ENCODE data around the gene ZNF268. TPM values are rescaled to one million over a fixed set of nuclear protein-coding genes. Genes with fewer than 3 reads are reported as not detected.

ZNF268 gene
- total and polyA plus RNA-seq, 2 of the 13 experiments (the other 11 are each of a cell fraction or from before 2014, with no cell fraction given) = 7.6 to 31.3 TPM

DNA sequence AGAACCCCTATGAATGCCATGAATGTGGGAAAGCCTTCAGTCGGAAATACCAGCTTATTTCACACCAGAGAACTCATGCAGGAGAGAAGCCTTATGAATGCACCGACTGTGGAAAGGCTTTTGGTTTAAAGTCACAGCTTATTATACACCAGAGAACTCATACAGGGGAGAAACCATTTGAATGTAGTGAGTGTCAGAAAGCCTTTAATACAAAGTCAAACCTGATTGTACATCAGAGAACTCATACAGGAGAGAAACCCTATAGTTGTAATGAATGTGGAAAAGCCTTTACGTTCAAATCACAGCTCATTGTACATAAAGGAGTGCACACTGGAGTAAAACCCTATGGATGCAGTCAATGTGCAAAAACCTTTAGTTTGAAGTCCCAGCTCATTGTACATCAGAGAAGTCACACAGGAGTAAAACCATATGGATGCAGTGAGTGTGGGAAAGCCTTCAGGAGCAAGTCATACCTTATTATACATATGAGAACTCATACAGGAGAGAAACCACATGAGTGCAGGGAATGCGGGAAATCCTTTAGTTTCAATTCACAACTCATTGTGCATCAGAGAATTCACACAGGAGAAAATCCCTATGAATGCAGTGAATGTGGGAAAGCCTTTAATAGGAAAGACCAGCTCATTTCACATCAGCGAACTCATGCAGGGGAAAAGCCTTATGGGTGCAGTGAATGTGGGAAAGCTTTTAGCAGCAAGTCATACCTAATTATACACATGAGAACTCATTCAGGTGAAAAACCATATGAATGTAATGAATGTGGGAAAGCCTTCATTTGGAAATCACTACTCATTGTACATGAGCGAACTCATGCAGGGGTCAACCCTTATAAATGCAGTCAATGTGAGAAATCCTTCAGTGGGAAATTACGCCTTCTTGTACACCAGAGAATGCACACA, 22.3 kb downstream of the ZNF268 start (continued):
- TF ChIP-seq, protein P1, sequence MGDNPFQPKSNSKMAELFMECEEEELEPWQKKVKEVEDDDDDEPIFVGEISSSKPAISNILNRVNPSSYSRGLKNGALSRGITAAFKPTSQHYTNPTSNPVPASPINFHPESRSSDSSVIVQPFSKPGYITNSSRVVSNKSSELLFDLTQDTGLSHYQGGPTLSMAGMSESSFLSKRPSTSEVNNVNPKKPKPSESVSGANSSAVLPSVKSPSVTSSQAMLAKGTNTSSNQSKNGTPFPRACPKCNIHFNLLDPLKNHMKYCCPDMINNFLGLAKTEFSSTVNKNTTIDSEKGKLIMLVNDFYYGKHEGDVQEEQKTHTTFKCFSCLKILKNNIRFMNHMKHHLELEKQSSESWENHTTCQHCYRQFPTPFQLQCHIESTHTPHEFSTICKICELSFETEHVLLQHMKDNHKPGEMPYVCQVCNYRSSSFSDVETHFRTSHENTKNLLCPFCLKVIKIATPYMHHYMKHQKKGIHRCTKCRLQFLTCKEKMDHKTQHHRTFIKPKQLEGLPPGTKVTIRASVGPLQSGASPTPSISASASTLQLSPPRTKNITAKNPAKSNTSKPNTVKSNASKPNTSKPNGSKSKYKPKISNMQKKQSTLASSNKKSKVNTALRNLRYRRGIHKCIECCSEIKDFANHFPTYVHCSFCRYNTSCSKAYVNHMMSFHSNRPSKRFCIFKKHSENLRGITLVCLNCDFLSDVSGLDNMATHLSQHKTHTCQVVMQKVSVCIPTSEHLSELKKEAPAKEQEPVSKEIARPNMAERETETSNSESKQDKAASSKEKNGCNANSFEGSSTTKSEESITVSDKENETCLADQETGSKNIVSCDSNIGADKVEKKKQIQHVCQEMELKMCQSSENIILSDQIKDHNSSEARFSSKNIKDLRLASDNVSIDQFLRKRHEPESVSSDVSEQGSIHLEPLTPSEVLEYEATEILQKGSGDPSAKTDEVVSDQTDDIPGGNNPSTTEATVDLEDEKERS (CRISPR knock-in tag; IDR thresholded peaks at IDR 0.05) = peak; percentile 57; the same call in 1 of the 2 replicates
- TF ChIP-seq ZNF234 (CRISPR knock-in tag; conservative IDR thresholded peaks at IDR 0.05) (no peak), FOXC1 (CRISPR knock-in tag; IDR thresholded peaks at IDR 0.05; ENCODE audit: borderline replicate concordance) (no peak), FOXA1 (IDR thresholded peaks at IDR 0.05) (no peak), FOXA1 (CRISPR knock-in tag; IDR thresholded peaks at IDR 0.05) (no peak), SETDB1 (CRISPR knock-in tag; IDR thresholded peaks at IDR 0.05; ENCODE audit: borderline replicate concordance) (0 out of 2 replicates have a peak, but pooled peaks have one; percentile 79), BATF2 (CRISPR knock-in tag; IDR thresholded peaks at IDR 0.05) (no peak), NFKB2 (CRISPR knock-in tag; IDR thresholded peaks at IDR 0.05; ENCODE audit: borderline replicate concordance) (no peak), ZNF274 (CRISPR knock-in tag; IDR thresholded peaks at IDR 0.05) (peak; percentile 100), ZNF772 (CRISPR knock-in tag; IDR thresholded peaks at IDR 0.05) (no peak), ZNF800 (CRISPR knock-in tag; IDR thresholded peaks at IDR 0.05) (no peak), PHF8 (CRISPR knock-in tag; IDR thresholded peaks at IDR 0.05) (no peak), ZNF232 (CRISPR knock-in tag; IDR thresholded peaks at IDR 0.05; ENCODE audit: borderline replicate concordance) (no peak), MED8 (CRISPR knock-in tag; IDR thresholded peaks at IDR 0.05; ENCODE audit: insufficient replicate concordance) (no peak), NR2C2 (CRISPR knock-in tag; IDR thresholded peaks at IDR 0.05; ENCODE audit: borderline replicate concordance) (no peak), ARNTL (CRISPR knock-in tag; IDR thresholded peaks at IDR 0.05) (no peak), ZNF180 (CRISPR knock-in tag; IDR thresholded peaks at IDR 0.05; ENCODE audit: borderline replicate concordance, low read depth) (no peak), ISX (CRISPR knock-in tag; conservative IDR thresholded peaks at IDR 0.05) (no peak), ZFP1 (CRISPR knock-in tag; IDR thresholded peaks at IDR 0.05) (no peak), ZNF703 (CRISPR knock-in tag; IDR thresholded peaks at IDR 0.05; ENCODE audit: borderline replicate concordance) (no peak)

Data from HepG2 (cell line).